GM19328 (cell line): ENCODE data around the gene SCGN.
"Not testable (repeated sequence)": the region's sequence is repeated elsewhere in the genome, so short reads cannot be mapped to it uniquely, and the experiment has no call there.

Experiments used
- ATAC-seq: cut with Tn5 transposase; IDR thresholded peaks from one replicate; pipeline ENCODE4 v1.9.1; 2021; ENCODE audit warnings: mild to moderate bottlenecking, moderate library complexity; ENCODE audit not compliant: unreplicated experiment

The SCGN gene

DNA sequence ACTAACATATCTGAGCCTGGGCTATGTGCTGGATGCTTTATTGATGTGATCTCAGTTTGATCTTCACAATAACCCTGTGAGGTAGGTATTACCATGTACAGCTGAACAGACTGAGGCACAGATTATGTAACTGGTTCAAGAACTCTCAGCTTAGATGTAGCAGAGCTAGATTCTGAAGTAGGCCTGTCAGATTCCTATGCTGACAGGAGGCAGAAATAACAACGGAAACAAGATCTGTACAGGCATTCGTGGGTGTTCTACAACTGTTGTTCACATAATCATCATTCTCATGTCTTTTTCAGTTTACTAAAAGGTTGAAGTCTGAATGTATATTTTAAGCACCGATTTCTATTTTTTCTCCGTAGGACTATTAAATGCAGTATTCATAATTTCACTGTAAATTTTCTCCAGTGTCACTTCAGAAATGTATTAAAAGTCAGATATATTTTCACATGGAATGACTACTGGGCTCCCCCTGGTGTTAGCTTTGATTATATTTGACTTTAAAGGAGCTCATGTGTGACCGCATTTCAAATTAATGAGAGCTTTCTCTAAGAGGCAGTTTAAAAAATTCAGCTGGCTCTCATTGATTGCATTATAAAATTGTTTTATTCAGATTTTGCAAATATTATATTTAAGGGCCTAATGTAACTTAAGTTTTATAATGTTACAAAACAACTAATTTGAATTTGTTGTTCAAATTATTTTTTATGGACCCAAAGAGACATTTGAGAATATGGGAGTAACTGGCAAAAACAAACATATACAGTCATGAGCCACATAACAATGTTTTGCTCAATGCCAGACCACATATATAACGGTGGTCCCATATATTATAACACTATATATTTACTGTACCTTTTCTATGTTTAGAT lies 66.1 kb downstream of the SCGN start:
- ATAC-seq = no peak

DNA sequence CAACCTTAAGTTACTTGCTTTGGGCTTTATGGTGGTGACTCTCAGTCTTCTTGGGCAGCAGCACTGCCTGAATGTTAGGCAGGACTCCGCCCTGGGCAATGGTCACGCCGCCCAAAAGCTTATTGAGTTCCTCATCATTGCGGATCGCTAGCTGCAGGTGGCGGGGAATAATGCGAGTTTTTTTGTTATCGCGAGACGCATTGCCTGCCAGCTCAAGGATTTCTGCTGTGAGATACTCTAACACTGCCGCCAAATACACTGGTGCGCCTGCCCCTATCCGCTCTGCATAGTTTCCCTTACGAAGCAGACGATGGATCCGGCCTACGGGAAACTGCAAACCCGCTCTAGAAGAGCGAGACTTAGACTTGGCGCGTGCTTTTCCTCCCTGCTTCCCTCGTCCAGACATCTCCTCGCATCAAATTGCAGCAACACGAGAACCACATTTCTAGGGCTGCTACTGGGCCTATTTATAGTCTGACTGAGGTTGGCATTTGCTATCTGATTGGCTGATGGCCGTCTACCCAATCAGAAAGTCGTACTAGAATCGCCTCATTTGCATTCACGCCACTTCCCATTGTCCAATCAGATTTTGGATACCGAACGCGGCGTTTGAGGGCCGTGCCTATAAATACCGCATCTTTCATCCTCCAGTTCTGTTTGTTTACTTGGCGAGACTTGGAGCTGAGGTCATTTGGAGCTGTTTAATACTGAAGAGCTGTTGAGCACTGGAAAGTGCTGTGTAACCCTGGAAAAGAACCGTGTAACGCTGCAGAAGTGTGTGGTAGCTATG lies 74.3 kb downstream of the SCGN start:
- no peak for ATAC-seq

DNA sequence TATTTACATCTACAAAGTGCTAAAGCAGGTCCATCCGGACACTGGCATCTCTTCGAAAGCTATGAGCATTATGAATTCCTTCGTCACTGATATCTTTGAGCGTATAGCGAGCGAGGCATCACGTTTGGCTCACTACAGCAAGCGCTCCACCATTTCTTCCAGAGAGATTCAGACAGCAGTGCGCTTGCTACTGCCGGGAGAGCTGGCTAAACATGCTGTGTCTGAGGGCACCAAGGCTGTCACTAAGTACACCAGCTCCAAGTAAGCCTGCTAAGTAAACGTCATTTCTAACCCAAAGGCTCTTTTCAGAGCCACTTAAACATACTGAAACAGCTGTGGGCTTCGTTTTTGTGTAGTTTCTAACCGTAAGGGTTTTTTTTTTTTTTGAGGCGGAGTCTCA lies 75.0 kb downstream of the SCGN start:
- ATAC-seq = no peak

DNA sequence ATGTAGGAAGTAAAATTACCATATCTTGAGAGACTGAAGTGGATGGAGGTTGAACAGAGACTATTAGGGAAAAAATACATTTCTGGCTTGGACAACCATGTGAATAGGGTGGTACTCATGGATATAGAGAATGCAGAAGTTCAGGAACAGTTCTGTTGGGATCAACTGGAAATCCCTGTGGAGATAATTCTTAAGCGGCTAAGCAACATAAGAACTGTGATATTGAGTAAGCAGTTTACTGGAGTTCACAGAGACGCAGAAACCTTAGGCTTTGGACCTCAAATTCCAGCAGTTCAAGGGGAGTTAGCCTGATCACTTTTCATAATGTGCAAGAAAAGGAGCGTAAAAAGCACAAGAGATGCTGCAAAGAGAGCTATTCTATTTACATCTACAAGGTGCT lies 78.9 kb downstream of the SCGN start:
- ATAC-seq = no peak

DNA sequence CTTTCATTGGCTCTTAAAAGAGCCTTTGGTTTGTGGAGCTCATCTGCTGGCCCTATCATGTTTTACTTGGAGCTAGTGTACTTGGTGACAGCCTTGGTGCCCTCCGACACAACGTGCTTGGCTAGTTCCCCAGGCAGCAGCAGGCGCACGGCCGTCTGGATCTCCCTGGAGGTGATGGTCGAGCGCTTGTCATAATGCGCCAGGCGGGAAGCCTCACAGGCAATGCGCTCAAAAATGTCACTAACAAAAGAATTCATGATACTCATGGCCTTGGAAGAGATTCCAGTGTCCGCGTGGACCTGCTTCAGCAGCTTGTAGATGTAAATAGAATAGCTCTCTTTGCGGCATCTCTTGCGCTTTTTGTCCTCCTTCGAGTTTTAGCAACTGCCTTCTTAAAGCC lies 79.7 kb downstream of the SCGN start:
- ATAC-seq = no peak

DNA sequence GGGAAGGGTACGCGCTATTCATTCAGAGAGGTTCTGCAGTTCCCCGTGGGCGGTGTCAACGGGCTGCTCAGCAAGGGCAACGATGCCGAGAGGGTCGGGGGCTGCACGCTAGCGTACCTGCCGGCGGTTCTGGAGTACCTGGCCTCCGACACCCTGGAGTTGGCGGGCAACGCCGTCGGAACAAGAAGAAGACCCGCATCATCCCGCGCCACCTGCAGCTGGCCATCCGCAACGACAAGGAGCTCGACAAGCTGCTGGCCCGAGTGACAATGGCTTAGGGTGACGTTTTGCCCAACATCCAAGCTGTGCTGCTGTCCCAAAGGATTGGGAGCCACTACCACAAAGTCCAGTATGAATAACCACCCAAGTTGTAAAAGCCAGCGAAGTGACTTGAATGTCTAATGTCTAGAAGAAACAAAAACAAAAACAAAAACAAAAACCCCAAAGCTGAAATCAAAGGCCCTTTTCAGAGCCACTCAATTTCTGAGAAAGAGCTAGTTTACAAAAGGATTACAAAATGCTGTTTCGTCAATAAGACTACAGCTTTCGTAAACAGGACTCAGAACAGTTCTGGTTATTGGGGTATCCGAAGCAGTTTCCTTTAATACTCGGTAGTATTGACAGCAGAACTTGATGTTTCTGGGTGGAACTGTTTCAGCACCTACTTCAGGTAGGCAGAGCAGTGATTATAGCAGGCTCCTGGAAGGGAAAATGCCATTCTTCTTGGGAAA lies 80.6 kb downstream of the SCGN start:
- no peak for ATAC-seq

DNA sequence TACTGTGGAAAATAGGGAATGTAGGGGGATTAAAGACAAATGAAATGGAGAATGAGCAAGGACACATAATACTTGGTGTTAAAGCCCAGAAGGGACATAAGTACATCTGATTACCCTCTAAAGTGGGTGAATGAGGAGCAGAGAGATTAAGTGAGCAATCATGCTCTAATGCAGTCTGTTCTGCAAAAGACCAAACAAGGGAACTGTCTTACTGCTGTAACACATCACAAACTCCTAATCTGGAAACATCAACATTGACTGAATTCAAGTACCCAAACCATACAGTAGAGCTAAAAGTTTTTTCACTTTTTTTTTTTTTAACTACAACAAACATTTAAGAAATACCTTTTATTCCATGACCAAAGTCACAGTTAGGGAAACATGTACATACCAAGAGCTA lies 83.2 kb downstream of the SCGN start:
- no peak for ATAC-seq

DNA sequence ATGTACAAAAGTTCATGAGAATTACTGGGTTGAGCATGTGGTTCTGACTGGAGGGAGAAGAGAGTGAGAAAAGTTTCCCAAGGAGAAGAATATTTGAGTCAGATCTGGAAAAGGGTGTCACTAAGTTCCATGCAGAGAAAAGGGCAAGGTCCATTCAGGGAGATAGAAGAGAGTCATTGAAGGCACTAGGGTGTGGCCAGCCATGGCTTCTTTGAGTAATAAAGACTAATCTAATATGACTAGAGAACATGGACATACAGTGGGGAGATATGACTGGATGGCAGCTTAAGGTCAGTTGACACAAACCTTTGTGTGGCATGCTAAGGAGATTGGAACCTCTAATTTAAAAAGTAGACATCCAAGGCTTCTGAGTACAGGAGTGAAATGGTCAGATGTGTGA lies 91.9 kb downstream of the SCGN start:
- no peak for ATAC-seq

DNA sequence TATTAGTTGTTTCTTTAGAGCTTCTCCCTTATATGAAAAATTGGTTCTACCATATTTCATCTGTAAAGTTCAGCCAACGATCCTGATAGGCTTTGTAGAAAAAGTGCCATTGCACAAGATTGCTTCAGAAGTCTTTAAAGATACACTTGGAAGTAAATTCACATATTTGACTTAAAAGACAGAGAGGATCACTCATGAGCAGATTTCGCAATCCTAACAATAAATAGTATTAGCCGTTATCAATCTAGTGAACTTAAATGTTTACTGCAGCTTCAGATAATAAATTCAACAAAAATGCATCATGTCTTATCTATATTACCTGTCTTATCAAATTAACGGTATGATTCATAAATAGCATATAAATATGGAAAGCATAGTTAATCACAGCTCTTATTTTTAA lies 93.8 kb downstream of the SCGN start:
- no peak for ATAC-seq

DNA sequence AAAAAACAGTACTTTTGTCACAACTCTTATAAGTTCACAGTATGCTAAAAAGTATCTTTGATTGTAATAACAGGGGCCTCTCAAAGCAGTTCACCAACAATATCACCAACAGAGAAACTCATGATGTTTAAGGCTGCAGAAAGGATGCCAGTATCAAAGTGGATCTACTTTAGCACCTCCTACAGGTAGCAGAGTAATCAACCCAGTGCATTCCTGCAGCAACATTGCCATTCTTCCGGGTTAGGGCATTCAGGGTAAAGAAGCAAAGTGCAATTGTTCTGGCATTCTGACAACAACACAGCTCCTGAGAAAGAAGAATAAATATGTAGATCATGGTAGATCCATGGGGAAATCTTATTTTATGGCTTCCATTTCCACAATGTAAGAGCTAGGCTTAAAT lies 95.0 kb downstream of the SCGN start:
- no peak for ATAC-seq

DNA sequence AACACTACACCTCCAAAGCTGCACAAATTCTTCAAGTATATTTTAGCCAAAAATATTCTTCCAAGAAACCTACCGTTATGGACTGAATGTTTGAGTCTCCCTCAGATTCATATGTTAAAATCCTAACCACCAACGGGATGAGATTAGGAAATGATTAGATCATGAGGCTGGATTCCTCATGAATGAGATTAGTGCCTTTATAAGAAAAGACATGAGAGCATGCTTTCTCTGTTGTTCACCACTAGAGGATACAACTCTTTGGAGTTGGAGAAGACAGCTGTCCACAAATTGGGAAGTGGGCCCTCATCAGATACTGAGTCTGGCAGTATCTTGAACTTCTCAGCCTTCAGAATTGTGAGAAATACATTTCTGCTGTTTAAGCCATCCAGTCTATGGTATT lies 95.5 kb downstream of the SCGN start:
- ATAC-seq = no peak

DNA sequence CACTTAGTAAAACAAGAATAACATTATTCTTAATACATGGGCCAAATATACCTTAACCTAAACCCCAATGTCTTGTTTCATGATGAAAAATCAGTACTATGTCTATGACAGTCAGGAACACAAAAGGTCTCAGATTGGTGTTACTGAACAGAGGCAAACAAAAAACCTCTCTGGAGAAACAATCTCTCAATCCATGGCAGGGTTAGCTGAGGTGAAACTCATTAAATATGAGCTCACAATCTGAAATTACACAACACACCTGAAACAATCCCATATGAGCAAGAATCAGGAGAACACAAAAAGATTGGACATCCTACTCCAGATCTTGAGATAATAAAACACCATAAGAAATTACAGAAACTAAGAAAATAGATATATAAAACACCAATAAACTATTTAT lies 96.0 kb downstream of the SCGN start:
- no peak for ATAC-seq

DNA sequence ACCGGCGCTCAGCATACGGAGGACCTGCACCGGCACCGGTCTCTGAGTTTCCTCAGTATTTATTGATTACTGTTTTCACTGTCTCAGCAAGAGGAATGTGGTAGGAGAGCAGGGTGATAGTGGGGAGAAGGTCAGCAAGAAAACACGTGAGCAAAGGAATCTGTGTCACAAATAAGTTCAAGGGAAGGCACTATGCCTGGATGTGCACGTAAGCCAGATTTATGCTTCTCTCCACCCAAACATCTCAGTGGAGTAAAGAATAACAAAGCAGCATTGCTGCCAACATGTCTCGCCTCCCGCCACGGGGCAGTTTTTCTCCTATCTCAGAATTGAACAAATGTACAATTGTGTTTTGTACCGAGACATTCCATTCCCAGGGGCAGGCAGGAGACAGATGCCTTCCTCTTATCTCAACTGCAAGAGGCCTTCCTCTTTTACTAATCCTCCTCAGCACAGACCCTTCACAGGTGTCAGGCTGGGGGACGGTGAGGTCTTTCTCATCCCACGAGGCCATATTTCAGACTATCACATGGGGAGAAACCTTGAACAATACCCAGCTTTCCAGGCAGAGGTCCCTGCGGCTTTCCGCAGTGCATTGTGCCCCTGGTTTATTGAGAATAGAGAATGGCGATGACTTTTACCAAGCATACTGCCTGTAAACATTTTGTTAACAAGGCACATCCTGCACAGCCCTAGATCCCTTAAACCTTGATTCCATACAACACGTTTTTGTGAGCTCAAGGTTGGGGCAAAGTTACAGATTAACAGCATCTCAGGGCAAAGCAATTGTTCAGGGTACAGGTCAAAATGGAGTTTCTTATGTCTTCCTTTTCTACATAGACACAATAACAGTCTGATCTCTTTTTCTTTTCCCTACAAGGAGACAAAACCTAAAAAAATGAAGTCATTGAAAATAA lies 96.8 kb downstream of the SCGN start:
- ATAC-seq = not testable (repeated sequence)

DNA sequence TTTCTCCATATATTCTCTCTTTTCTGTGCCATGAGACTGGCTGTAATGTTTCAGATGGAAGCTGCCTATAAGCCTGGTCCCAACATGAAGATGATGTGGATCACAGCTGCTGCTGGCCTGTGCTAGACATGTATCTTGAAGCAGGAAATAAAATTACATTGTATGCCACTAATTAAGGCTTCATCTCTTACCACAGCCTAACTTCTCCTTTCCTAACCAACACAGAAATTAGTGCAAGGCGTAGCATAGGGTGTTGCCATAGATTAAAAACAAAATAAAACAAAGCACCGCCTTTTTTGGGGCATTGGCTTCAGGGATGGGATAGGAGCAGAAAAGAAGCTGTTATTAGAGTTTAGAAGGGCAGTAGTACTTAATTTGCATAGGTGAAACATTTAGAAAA lies 97.8 kb downstream of the SCGN start:
- no peak for ATAC-seq

DNA sequence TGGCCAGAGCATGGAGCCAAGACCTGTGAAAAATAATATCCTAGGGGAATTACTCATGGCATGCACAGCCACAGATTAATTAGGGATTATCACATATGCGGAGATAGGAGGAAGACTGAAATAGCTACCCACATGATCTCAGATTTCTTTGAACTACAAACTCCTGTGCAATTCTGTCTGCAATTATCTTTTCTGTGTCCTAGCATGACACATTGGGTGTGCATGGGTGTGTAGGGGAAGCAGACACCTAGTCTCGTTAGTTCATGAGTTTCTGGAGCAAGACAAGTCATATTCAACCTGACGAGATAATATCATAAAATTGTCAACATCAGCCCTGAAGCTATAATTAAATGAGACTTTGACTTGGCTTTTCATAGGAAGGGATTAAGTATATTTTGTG lies 98.9 kb downstream of the SCGN start:
- ATAC-seq = no peak
